Measurements from ENCODE around the gene ADGRF1. TPM values are rescaled to one million over a fixed set of nuclear protein-coding genes. Genes with fewer than 3 reads are reported as not detected.

Gene ADGRF1
- total RNA-seq, 2 donors from 2014 or later, result 1.7 to 2.0 TPM

DNA sequence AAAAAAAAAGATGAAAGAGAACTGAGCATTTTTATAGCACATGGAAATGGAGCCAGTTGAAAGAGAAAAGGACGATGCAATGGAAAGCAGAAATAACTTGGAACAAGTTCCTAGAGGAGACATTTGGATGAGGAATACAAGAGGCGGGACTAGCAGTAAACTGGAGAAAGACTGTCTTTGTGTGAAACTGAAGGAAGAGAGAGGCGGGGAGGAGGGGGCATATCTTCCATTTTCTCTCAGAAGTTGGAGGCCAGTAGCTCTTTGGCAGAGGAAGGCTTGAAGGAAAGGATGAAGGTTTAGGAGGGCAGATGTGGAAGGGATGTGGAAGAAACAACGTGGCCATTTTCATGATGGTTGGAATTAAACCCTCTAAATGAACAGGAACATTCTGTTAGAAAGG is 33.0 kb upstream of the ADGRF1 start:
- H3K4me3 ChIP-seq, result no peak overlapping the region
- TF ChIP-seq, protein P1, sequence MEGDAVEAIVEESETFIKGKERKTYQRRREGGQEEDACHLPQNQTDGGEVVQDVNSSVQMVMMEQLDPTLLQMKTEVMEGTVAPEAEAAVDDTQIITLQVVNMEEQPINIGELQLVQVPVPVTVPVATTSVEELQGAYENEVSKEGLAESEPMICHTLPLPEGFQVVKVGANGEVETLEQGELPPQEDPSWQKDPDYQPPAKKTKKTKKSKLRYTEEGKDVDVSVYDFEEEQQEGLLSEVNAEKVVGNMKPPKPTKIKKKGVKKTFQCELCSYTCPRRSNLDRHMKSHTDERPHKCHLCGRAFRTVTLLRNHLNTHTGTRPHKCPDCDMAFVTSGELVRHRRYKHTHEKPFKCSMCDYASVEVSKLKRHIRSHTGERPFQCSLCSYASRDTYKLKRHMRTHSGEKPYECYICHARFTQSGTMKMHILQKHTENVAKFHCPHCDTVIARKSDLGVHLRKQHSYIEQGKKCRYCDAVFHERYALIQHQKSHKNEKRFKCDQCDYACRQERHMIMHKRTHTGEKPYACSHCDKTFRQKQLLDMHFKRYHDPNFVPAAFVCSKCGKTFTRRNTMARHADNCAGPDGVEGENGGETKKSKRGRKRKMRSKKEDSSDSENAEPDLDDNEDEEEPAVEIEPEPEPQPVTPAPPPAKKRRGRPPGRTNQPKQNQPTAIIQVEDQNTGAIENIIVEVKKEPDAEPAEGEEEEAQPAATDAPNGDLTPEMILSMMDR (IDR thresholded peaks at IDR 0.05), result no peak
- no peak overlapping the region for H3K27ac ChIP-seq
- H3K27me3 ChIP-seq, result no peaks in the 10 kb centered on the region
- H3K9ac ChIP-seq (ENCODE audit: low read depth in 2 of 2, low read length in 2 of 2), result no peak overlapping the region
- H3K36me3 ChIP-seq, result no peaks in the 10 kb centered on the region
- intact Hi-C loops (cut with DNase I), result no loop called here
- H3K4me1 ChIP-seq, result no peaks in the 10 kb centered on the region
- no peak for DNase-seq
- no peaks in the 10 kb centered on the region for H3K9me3 ChIP-seq

DNA sequence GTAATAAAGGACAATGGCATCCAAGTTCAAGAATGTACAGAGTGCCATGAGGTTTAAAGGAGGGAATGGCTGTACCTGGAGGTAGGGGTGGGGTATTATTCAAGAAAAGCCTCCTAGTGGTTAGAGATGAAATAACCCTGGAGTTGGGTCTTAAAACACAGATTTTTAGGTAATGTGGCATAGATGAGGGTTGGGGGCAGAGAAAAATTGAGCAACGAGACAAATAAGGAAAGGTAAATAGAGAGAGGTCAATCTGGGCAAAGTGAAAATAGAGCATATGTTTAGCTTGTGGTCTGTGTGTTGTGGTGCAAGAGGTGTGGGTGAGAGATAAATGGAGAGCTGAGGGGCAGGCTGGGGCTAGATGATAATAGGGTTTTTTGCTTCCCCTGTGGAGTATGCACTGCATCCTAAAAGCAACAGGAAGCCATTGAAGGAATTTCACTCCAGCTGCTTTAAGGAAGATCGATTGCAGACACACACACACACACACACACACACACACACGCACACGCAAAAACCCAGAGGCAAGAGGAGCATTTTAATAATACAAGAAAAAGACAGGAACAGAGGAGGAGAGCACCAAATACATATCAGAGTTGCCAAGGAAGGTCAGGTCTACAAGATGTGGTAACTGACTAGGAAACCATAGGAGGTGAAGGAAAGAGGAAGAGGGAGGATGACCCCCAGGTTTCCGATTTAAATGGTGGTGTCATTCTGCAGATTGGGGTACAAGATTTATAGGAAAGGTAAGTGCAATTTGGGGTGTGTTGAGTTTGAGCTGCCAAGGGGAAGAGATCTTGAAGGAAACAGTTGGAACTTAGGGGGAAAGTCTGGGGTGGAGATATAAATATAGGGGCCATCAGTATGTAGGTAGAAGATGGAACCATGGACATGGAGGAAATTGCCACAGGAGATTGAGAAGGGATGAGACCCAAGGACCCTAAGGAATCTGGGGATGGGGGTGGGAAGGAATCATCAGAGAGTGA is 31.3 kb upstream of the ADGRF1 start:
- H3K36me3 ChIP-seq, result no peaks in the 10 kb centered on the region
- TF ChIP-seq, protein P1 (IDR thresholded peaks at IDR 0.05), result no peak
- no peak overlapping the region for H3K9ac ChIP-seq (ENCODE audit: low read depth in 2 of 2, low read length in 2 of 2)
- no peaks in the 10 kb centered on the region for H3K9me3 ChIP-seq
- no peak for DNase-seq
- no peak overlapping the region for H3K27ac ChIP-seq
- no peaks in the 10 kb centered on the region for H3K27me3 ChIP-seq
- no peak overlapping the region for H3K4me3 ChIP-seq
- intact Hi-C loops (cut with DNase I), result no loop called here
- no peaks in the 10 kb centered on the region for H3K4me1 ChIP-seq

DNA sequence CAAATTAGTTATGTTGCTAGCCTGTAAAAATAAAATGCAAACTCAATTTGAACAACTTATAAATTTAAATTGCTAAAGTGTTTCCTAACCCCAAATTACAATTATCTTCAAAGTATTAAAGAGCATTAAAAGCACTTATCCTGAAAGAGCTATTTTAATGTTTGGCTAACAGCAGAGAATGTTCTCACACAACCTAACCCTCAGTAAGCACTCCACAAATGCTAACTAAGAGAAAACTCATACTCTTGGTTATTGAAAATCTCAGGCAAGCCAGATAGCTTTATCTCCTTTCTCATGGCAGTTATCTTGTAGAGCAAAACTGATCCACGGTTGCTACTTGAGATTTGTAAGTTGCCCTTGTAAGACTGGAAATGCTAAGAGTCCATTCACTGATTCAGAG is 30.5 kb upstream of the ADGRF1 start:
- intact Hi-C loops (cut with DNase I), result no loop called here
- Histone ChIP-seq H3K27me3 (no peaks in the 10 kb centered on the region), H3K9ac (ENCODE audit: low read depth in 2 of 2, low read length in 2 of 2) (no peak overlapping the region), H3K36me3 (no peaks in the 10 kb centered on the region), H3K9me3 (no peaks in the 10 kb centered on the region), H3K27ac (no peak overlapping the region), H3K4me3 (no peak overlapping the region), H3K4me1 (no peaks in the 10 kb centered on the region)
- TF ChIP-seq, protein P1 (IDR thresholded peaks at IDR 0.05), result no peak
- DNase-seq, result no peak

DNA sequence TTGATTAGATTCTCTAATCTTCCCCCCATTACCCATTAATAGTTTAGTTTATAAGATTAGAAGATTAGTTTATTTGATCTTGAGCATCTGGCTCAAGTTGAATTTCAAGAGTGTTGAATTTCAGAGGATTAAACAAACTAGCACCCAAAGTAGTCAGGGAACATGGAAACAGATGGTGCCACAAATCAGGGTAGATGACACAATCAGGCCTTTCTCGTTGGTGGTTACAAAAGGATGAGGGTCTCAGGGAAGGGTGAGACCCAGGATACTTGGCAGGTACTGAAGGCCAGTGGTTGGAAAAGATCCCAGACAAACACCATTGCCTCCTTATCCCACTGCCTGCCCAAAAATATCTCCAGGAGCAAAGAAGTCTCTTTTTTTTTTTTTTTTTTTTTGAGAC is 29.5 kb upstream of the ADGRF1 start:
- TF ChIP-seq, protein P1 (IDR thresholded peaks at IDR 0.05), result no peak
- Histone ChIP-seq H3K27me3 (no peaks in the 10 kb centered on the region), H3K9ac (ENCODE audit: low read depth in 2 of 2, low read length in 2 of 2) (no peak overlapping the region), H3K27ac (no peak overlapping the region), H3K4me3 (no peak overlapping the region), H3K36me3 (no peaks in the 10 kb centered on the region), H3K9me3 (no peaks in the 10 kb centered on the region), H3K4me1 (no peaks in the 10 kb centered on the region)
- DNase-seq, result no peak
- intact Hi-C loops (cut with DNase I), result no loop called here

DNA sequence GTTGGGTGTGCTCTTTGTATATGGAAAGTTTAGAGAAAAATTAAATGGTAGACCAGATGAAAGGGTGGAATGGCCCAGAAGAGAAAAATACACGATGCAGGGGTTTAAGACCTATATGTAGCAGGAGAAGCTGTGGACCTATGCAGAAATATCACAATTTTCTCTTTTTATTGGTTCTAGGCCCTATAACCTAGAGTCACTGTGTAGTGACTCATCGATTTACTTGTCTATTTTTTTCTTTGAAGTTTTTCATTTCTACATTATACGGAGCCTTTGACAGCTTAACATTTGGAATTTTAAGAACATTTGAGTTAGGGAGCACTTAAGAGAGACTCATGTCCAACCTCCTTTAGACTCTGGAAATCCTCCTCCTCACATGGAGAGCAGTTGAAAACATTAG is 28.3 kb upstream of the ADGRF1 start:
- Histone ChIP-seq H3K9me3 (no peaks in the 10 kb centered on the region), H3K27ac (no peak overlapping the region), H3K4me3 (no peak overlapping the region), H3K9ac (ENCODE audit: low read depth in 2 of 2, low read length in 2 of 2) (no peak overlapping the region), H3K36me3 (no peaks in the 10 kb centered on the region), H3K4me1 (no peaks in the 10 kb centered on the region), H3K27me3 (no peaks in the 10 kb centered on the region)
- TF ChIP-seq, protein P1 (IDR thresholded peaks at IDR 0.05), result no peak
- no peak for DNase-seq
- intact Hi-C loops (cut with DNase I), result no loop called here

All from colonic mucosa (tissue), 4 donors.